ENCODE measurements around the gene DAG1.

The DAG1 gene

GRCh38 chr3:49567406-49567805 is 97.3 kb downstream of the DAG1 start:
- no peak overlapping the region for H3K4me3 ChIP-seq (ENCODE audit: low read length)
- TF ChIP-seq CTCF (conservative IDR thresholded peaks at IDR 0.05; ENCODE audit: low read length) = no peak
- no peak for DNase-seq (ENCODE audit: low read depth)

- no peak for DNase-seq (ENCODE audit: low read depth)
- H3K4me3 ChIP-seq (ENCODE audit: low read length) = no peak overlapping the region
- TF ChIP-seq CTCF (conservative IDR thresholded peaks at IDR 0.05; ENCODE audit: low read length) = no peak
Measured at GRCh38 chr3:49568965-49569364, 98.9 kb downstream of the DAG1 start.

- H3K4me3 ChIP-seq (ENCODE audit: low read length) = no peak overlapping the region
- DNase-seq (ENCODE audit: low read depth) = no peak
Measured at GRCh38 chr3:49570028-49570654, 100.1 kb downstream of the DAG1 start.

GRCh38 chr3:49582177-49582576 is 112.1 kb downstream of the DAG1 start:
- no peak for DNase-seq (ENCODE audit: low read depth)
- no peak overlapping the region for H3K4me3 ChIP-seq (ENCODE audit: low read length)
- no peak for TF ChIP-seq CTCF (conservative IDR thresholded peaks at IDR 0.05; ENCODE audit: low read length)

More at GRCh38 chr3:49570028-49570654, 100.1 kb downstream of the DAG1 start:
- no peak for TF ChIP-seq CTCF (conservative IDR thresholded peaks at IDR 0.05; ENCODE audit: low read length)
